Lower leg skin (tissue), 4 donors: Measurements from ENCODE around the gene KRT79. TPM values are rescaled to one million over a fixed set of nuclear protein-coding genes. Genes with fewer than 3 reads are reported as not detected.

ENCODE experiments used
- DNase-seq, 2 donors: peaks; one replicate each; pipeline ENCODE4 v3.0.0-alpha.2; 2019; ENCODE audit warnings: low spot score in 2 of 2
- H3K4me3 ChIP-seq: fragments of 200-600 bp; sonication (generic); 2 replicates; pipeline ENCODE4 v1.5.1; 2017; ENCODE audit warnings: mild to moderate bottlenecking, low read depth; ENCODE audit not compliant: poor library complexity, severe bottlenecking
- CTCF ChIP-seq, 3 donors: fragments of 450-650 bp; IDR thresholded peaks; one replicate each; pipeline ENCODE4 v1.5.1; 2016; ENCODE audit warnings: antibody characterized with exemption in 3 of 3, mild to moderate bottlenecking in 3 of 3, moderate library complexity in 2 of 3
- POLR2A ChIP-seq, 2 donors: fragments of 450-650 bp; IDR thresholded peaks; one replicate each; pipeline ENCODE4 v1.6.1; 2016 to 2017; ENCODE audit warnings: antibody characterized with exemption in 2 of 2, mild to moderate bottlenecking in 1 of 2, moderate library complexity in 1 of 2
- WGBS, 2 donors: methylation state at CpG; one replicate each; pipeline ENCODE4 v1.1.5; 2018; 5-methylcytosine and 5-hydroxymethylcytosine counted together
- intact Hi-C: fragments of 100-400 bp; cut with DNase I; formaldehyde crosslinking; loops from one replicate; pipeline ENCODE4 v1.15.0; 2023; ENCODE audit warnings: low total_unique reads
- total RNA-seq, 4 donors: library from RNA; depleted of rRNA; stranded (reverse); fragments of >200 nt; gene quantifications; one replicate each; pipeline ENCODE4 v1.1.0, GENCODE V29; 2016

The KRT79 gene
- total RNA-seq, 4 donors from 2014 or later = 8.5 to 259 (median 78.2) TPM

DNA sequence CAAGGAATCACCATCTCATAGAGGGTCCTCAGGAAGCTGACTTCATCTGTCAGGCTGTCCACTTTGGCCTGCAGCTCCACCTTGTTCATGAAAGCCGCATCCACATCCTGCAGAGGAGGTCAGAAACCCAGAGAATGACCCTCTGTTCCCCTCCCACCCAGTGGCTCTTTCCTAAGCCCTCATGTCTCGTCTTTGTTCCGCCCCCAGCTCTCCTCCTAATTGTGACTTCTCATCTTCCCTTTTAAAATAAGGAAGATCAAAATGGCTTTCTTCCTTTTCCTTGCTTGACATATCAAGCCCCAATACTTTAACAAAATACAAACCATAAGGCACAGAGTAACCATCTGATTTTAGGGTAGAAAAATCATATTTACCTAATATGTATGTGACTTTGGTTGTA is 61.3 kb downstream of the KRT79 start:
- DNase-seq = no peak
- 76 to 79% methylated on average over 3 of the region's 3 CpGs for WGBS, 2 donors
- intact Hi-C loops = no loop called here

GRCh38 chr12:52772188-52772587 is 61.9 kb downstream of the KRT79 start:
- intact Hi-C loops = no loop called here
- H3K4me3 ChIP-seq = no peak overlapping the region
- no peak for DNase-seq
- 84 to 85% methylated on average over 3 to 4 of the region's 4 CpGs for WGBS, 2 donors
- TF ChIP-seq POLR2A (IDR thresholded peaks at IDR 0.05) (no peak), CTCF (IDR thresholded peaks at IDR 0.05) (no peak)

More for the DNA sequence above, 61.3 kb downstream of the KRT79 start:
- H3K4me3 ChIP-seq = no peak overlapping the region
- TF ChIP-seq CTCF (IDR thresholded peaks at IDR 0.05) (no peak), POLR2A (IDR thresholded peaks at IDR 0.05) (no peak)

DNA sequence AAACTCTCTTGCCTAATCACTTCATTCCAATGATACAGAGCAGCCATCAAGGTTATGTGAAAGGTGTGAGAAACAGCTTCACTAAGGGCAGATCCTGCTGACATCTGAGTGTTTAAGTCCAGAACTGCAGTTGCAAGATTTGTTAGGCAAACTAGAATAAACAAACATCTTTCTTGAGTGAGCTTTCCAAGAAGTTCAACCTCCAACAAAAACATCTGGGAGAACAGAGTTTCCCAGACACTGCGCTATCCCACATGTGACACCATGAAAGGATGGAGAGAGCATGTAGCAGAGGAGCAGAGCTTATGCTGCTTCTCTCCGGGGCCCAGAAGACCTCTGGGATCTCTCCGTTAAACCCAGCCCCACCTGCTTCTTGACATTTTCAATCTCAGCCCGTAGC is 62.6 kb downstream of the KRT79 start:
- intact Hi-C loops = no loop called here
- no peak for TF ChIP-seq POLR2A (IDR thresholded peaks at IDR 0.05)
- TF ChIP-seq CTCF (IDR thresholded peaks at IDR 0.05) = no peak
- no peak overlapping the region for H3K4me3 ChIP-seq
- no peak for DNase-seq
- 83 to 85% methylated on average over 4 of the region's 4 CpGs for WGBS, 2 donors

Other genes with a start within 250 kb of the KRT79 start
- 10 to 100 TPM in 2 of 4 donors, 1 to 10 TPM in 1, under 1 TPM in 1; 0.42 to 14.0 (median 7.1) TPM for gene KRT72, start 232.8 kb downstream of the KRT79 start, total RNA-seq
- gene KRT73, start 215.8 kb downstream of the KRT79 start, total RNA-seq = 10 to 100 TPM in 1 of 4 donors, 1 to 10 TPM in 3; 3.0 to 15.3 (median 6.0) TPM
- 1,000 to 10,000 TPM; 1,166 to 2,212 (median 1,643) TPM for gene KRT2, start 182.1 kb downstream of the KRT79 start, total RNA-seq
- 1,000 to 10,000 TPM; 5,671 to 8,911 (median 6,268) TPM for gene KRT1, start 153.9 kb downstream of the KRT79 start, total RNA-seq
- 100 to 1,000 TPM; 122 to 659 (median 243) TPM for gene KRT77, start 130.8 kb downstream of the KRT79 start, total RNA-seq
- gene KRT76, start 57.0 kb downstream of the KRT79 start, total RNA-seq = not detected
- not detected for gene KRT3, start 38.2 kb downstream of the KRT79 start, total RNA-seq
- gene KRT4, start 20.2 kb downstream of the KRT79 start, total RNA-seq = 1 to 10 TPM in 1 of 4 donors, under 1 TPM in 2, not detected in 1; 0.51 to 1.1 (median 0.83) TPM
- 100 to 1,000 TPM; 114 to 250 (median 183) TPM for gene KRT78, start 14.7 kb upstream of the KRT79 start, total RNA-seq
- 10 to 100 TPM; 18.1 to 96.0 (median 58.2) TPM for gene KRT8, start 70.8 kb upstream of the KRT79 start, total RNA-seq
- gene KRT18, start 114.8 kb upstream of the KRT79 start, total RNA-seq = 10 to 100 TPM; 23.3 to 97.2 (median 70.9) TPM
- 100 to 1,000 TPM; 499 to 623 (median 546) TPM for gene EIF4B, start 172.1 kb upstream of the KRT79 start, total RNA-seq
- gene TNS2, start 215.8 kb upstream of the KRT79 start, total RNA-seq = 10 to 100 TPM; 21.8 to 87.1 (median 65.9) TPM
- gene SPRYD3, start 245.1 kb upstream of the KRT79 start, total RNA-seq = 10 to 100 TPM; 21.0 to 39.5 (median 28.4) TPM